Trophoblast cell (in vitro differentiated cells and primary cell): Measurements from ENCODE around the gene CCNQ.

ENCODE experiments used
- DNase-seq, 2 donors: peaks; one replicate each; pipeline ENCODE4 v3.0.0-alpha.2; 2016
- H2AFZ ChIP-seq: 2 replicates; pipeline ENCODE4 v1.6.1; 2013; ENCODE audit warnings: low read length, moderate library complexity, mild to moderate bottlenecking; ENCODE audit not compliant: insufficient read depth, poor library complexity
- H2AK5ac ChIP-seq: 2 replicates; pipeline ENCODE4 v1.6.1; 2013; ENCODE audit warnings: mild to moderate bottlenecking, low read length
- H2BK120ac ChIP-seq: 2 replicates; pipeline ENCODE4 v1.6.1; 2013; ENCODE audit warnings: low read length, mild to moderate bottlenecking, moderate library complexity; ENCODE audit not compliant: insufficient read depth, poor library complexity
- H2BK12ac ChIP-seq: 2 replicates; pipeline ENCODE4 v1.6.1; 2013; ENCODE audit warnings: mild to moderate bottlenecking, low read length, moderate library complexity
- H2BK5ac ChIP-seq: 2 replicates; pipeline ENCODE4 v1.6.1; 2013; ENCODE audit warnings: low read length, low read depth, moderate library complexity, mild to moderate bottlenecking; ENCODE audit not compliant: poor library complexity
- H3K14ac ChIP-seq: 2 replicates; pipeline ENCODE4 v1.6.1; 2013; ENCODE audit warnings: mild to moderate bottlenecking, low read length
- H3K18ac ChIP-seq: 2 replicates; pipeline ENCODE4 v1.6.1; 2013; ENCODE audit warnings: mild to moderate bottlenecking, low read length
- H3K23ac ChIP-seq: 2 replicates; pipeline ENCODE4 v1.6.1; 2013; ENCODE audit warnings: low read length
- H3K27ac ChIP-seq: 2 replicates; pipeline ENCODE4 v1.5.1; 2013; ENCODE audit warnings: low read depth, mild to moderate bottlenecking, inconsistent platforms, low read length, moderate library complexity
- H3K27me3 ChIP-seq: 2 replicates; pipeline ENCODE4 v1.6.1; 2013; ENCODE audit warnings: inconsistent platforms, mild to moderate bottlenecking, low read length, moderate library complexity; ENCODE audit not compliant: insufficient read depth
- H3K36me3 ChIP-seq, 2 experiments: 1 replicate in 1 of 2; 2 replicates in 1 of 2; pipeline ENCODE4 v1.6.1; 2013; ENCODE audit warnings: low read length in 2 of 2, mild to moderate bottlenecking in 2 of 2, moderate library complexity in 1 of 2; ENCODE audit not compliant: insufficient read depth in 2 of 2, control insufficient read depth in 1 of 2
- H3K4ac ChIP-seq: 2 replicates; pipeline ENCODE4 v1.6.1; 2013; ENCODE audit warnings: low read depth, mild to moderate bottlenecking, low read length, moderate library complexity
- H3K4me1 ChIP-seq, 2 experiments: 1 replicate in 1 of 2; 2 replicates in 1 of 2; pipeline ENCODE4 v1.6.1; 2013; ENCODE audit warnings: low read length in 2 of 2, mild to moderate bottlenecking in 2 of 2, moderate library complexity in 1 of 2; ENCODE audit not compliant: insufficient read depth in 2 of 2, control insufficient read depth in 1 of 2
- H3K4me2 ChIP-seq: 2 replicates; pipeline ENCODE4 v1.6.1; 2013; ENCODE audit warnings: inconsistent platforms, mild to moderate bottlenecking, low read length, moderate library complexity
- H3K4me3 ChIP-seq: 2 replicates; pipeline ENCODE4 v1.5.1; 2013; ENCODE audit warnings: mild to moderate bottlenecking, low read depth, low read length, inconsistent platforms
- H3K79me1 ChIP-seq: one replicate; pipeline ENCODE4 v1.6.1; 2013; ENCODE audit warnings: low read length
- H3K79me2 ChIP-seq: 2 replicates; pipeline ENCODE4 v1.6.1; 2013; ENCODE audit warnings: low read length, mild to moderate bottlenecking; ENCODE audit not compliant: control insufficient read depth, insufficient read depth, poor library complexity
- H3K9ac ChIP-seq: 2 replicates; pipeline ENCODE4 v1.6.1; 2013; ENCODE audit warnings: mild to moderate bottlenecking, low read length
- H3K9me3 ChIP-seq: 2 replicates; pipeline ENCODE4 v1.6.1; 2013; ENCODE audit warnings: low read depth, mild to moderate bottlenecking, control low read depth, inconsistent platforms, low read length; ENCODE audit not compliant: insufficient read depth
- H4K12ac ChIP-seq: 2 replicates; pipeline ENCODE4 v1.6.1; 2013; ENCODE audit warnings: low read depth, mild to moderate bottlenecking, low read length, moderate library complexity
- H4K8ac ChIP-seq: 2 replicates; pipeline ENCODE4 v1.6.1; 2013; ENCODE audit warnings: low read depth, mild to moderate bottlenecking, low read length, moderate library complexity
- H4K91ac ChIP-seq: one replicate; pipeline ENCODE4 v1.6.1; 2013; ENCODE audit warnings: low read depth, mild to moderate bottlenecking, low read length, moderate library complexity
- WGBS: extraction: QIAGEN DNeasy Blood & Tissue Kit; methylation state at CpG from one replicate; pipeline ENCODE4 v1.1.7; 2013; ENCODE audit warnings: missing lambda C conversion rate; ENCODE audit not compliant: insufficient read length, insufficient coverage; ENCODE audit errors: extremely low coverage; 5-methylcytosine and 5-hydroxymethylcytosine counted together

The CCNQ gene

GRCh38 chrX:153538424-153538823 is 60.5 kb downstream of the CCNQ start:
- WGBS, result no CpG with 5 or more reads among the region's 17 CpGs
- no peak overlapping the region for H4K8ac ChIP-seq
- no peak overlapping the region for H3K27ac ChIP-seq
- DNase-seq, result no peak
- H3K27me3 ChIP-seq, result no peaks in the 10 kb centered on the region
- H3K4me1 ChIP-seq, result no peaks in the 10 kb centered on the region
- H4K91ac ChIP-seq, result no peak overlapping the region
- H3K9ac ChIP-seq, result no peak overlapping the region
- no peaks in the 10 kb centered on the region for H3K79me2 ChIP-seq
- H2AK5ac ChIP-seq, result no peak overlapping the region
- no peak overlapping the region for H3K4me3 ChIP-seq
- no peak overlapping the region for H4K12ac ChIP-seq
- no peak overlapping the region for H3K18ac ChIP-seq
- no peak overlapping the region for H3K14ac ChIP-seq
- H3K4ac ChIP-seq, result no peak overlapping the region
- H3K4me2 ChIP-seq, result no peak overlapping the region
- H3K36me3 ChIP-seq, result no peaks in the 10 kb centered on the region
- H2AFZ ChIP-seq, result no peak overlapping the region
- no peak overlapping the region for H2BK5ac ChIP-seq
- no peaks in the 10 kb centered on the region for H3K79me1 ChIP-seq
- H2BK120ac ChIP-seq, result no peak overlapping the region
- H3K23ac ChIP-seq, result no peak overlapping the region
- no peak overlapping the region for H2BK12ac ChIP-seq
- H3K9me3 ChIP-seq, result no peaks in the 10 kb centered on the region
